Amniotic epithelial cell (primary cell): Measurements from ENCODE around the gene BMP8A.

Source experiments
- DNase-seq: peaks from one replicate; pipeline ENCODE4 v3.0.0-alpha.2; 2010; ENCODE audit warnings: low read depth

The BMP8A gene

DNA sequence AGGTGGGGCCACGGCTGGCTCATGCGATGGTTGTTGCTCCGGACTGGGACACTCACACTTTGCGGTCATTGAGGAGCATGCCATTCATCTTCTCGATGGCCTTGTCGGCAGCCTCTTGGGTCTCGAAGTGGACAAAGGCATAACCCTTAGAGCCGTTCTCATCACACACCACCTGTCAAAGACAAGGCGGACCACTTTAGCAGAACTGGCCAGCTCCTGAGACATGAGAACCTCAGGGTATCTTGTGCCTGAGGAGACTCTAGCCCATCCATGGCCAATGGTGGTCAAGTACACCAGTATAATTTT lies 79.7 kb downstream of the BMP8A start:
- DNase-seq: no peak

DNA sequence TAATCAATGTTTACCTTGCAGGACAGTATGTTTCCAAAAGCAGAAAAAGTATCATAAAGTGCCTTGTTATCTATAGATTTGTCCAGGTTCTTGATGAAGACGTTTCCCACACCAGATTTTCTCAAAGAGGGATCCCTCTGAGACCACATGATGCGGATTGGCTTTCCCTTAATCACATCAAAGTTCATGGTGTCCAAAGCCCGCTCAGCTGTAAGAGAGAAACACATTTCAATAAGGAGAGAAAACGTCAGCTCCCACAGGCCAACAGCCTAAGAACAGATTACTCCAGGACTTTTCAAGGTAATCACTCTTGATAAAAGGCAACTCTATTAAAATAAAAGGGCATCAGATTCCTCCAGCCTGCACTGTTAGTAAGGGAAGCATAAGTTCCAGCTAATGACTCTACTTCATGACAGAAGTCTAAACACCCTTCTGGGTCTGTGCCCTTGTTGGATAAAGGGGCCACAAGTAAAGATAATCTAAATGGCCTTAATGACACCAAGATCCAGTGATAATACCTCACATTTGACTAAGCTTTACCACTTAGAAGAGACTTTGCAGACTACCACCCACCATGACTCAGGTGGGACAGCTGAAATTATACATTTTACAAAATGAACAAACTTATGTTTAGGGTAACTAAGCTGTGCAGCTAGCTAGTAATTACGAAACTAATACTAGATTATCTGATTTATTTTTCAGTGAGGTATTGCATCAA lies 81.1 kb downstream of the BMP8A start:
- DNase-seq: no peak

DNA sequence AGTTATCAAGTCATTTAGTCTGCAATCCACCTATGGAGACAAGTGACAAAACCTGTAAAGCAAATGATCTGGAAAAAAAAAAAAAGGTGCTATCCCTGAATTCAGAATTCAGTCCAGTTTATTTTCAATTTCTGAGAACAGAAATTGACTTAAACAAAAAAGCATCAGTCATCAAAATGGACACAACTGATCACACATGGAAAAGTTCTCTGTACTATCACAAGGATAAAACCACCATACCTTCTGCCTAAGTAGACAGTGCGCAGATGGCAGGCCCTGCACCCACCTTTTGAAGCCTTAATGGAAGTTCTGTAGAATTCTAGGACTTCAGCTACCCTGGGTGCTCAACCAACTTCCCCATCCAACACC lies 81.6 kb downstream of the BMP8A start:
- no peak for DNase-seq

DNA sequence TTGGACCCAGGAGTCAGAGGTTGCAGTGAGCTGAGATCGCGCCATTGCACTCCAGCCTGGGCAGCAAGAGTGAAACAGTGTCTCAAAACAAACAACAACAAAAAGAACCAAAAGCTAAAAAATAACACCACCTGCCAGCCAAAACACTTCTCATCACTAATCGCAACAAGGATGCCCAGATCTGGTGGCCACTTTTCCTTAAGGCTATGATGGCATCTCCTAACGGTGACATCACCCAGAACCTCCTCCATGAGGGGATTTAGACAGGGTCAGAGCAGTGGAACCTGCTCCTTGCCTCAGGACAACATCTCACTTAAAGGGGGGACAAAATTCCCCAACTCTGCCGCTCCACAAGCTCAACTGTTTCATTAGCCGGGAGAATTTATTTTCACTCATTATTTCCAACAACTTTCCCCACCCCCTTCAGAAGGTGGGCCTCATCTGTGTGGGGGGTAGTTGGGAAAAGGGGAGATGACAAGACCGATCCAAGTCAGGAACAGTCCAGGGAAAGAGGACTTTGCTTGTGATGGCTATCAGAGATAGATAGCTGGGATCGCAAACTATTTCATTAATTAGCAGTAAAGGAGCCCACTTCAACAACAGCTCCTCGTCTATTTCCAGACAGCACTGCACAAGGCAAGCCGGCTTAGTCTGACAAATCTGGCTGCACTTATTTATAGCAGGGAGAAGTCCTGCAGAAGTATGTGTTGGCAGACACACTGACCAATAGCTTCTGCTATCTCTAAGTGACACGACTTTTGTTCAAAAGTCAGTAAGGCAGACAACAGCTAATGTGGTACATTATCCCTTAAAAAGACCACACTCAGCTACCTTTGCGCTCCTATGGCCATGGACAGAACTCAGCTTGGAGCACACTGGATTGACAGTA lies 82.5 kb downstream of the BMP8A start:
- peak; percentile 50 for DNase-seq

DNA sequence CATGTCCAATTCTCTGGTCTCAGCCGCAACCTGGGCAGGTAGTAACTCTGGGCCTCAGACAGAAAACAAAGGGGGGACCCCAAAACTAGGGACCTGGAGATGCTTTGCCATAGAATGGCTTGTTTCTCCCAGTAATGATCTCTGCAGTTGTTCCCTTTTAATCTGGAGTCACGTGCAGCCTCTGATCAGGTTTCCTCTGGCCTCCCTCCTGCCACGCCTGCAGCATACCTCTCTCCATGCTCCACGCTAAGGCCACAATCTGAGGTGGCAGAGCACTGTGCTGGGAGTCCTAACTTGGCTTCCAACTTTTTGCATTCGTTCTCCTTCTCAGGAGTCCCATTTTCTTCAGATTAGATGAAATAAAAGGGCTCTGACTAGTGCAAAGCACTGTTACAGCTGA lies 83.2 kb downstream of the BMP8A start:
- no peak for DNase-seq
